HUES48 (cell line): ENCODE measurements around the gene GOT1.
A peak's percentile ranks its signal among the peaks of the same experiment; 100 is the strongest.

Experiments used
- H3K27ac ChIP-seq: one replicate; pipeline ENCODE4 v1.7.0; 2013; ENCODE audit warnings: low read depth, low read length, inconsistent platforms
- H3K27me3 ChIP-seq: 2 replicates; pipeline ENCODE4 v1.6.1; 2013; ENCODE audit warnings: mild to moderate bottlenecking, low read length; ENCODE audit not compliant: control insufficient read depth, insufficient read depth
- H3K36me3 ChIP-seq: 2 replicates; pipeline ENCODE4 v1.6.1; 2013; ENCODE audit warnings: low read length; ENCODE audit not compliant: control insufficient read depth, insufficient read depth
- H3K4me1 ChIP-seq: 2 replicates; pipeline ENCODE4 v1.6.1; 2013; ENCODE audit warnings: mild to moderate bottlenecking, low read length; ENCODE audit not compliant: control insufficient read depth, insufficient read depth
- H3K4me3 ChIP-seq: 2 replicates; pipeline ENCODE4 v1.5.1; 2013; ENCODE audit warnings: mild to moderate bottlenecking, low read depth, low read length
- H3K9ac ChIP-seq: 2 replicates; pipeline ENCODE4 v1.6.1; 2013; ENCODE audit warnings: mild to moderate bottlenecking, low read depth, low read length, moderate library complexity
- H3K9me3 ChIP-seq: 2 replicates; pipeline ENCODE4 v1.6.1; 2013; ENCODE audit warnings: low read length; ENCODE audit not compliant: control insufficient read depth, insufficient read depth

Gene GOT1

GRCh38 chr10:99451981-99452380 is 21.6 kb upstream of the GOT1 start:
- no peak overlapping the region for H3K27ac ChIP-seq
- H3K4me3 ChIP-seq, result no peak overlapping the region
- H3K9me3 ChIP-seq, result no peaks in the 10 kb centered on the region
- no peak overlapping the region for H3K9ac ChIP-seq
- H3K27me3 ChIP-seq, result peaks cover 3% of the 10 kb centered on the region; the same call in 1 of the 2 replicates
- no peaks in the 10 kb centered on the region for H3K36me3 ChIP-seq
- peaks cover 24% of the 10 kb centered on the region for H3K4me1 ChIP-seq

- Histone ChIP-seq H3K9ac (no peak overlapping the region), H3K9me3 (no peaks in the 10 kb centered on the region), H3K27ac (no peak overlapping the region), H3K27me3 (peaks cover 3% of the 10 kb centered on the region; the same call in 1 of the 2 replicates), H3K4me3 (peak overlapping the region; percentile 8; the same call in 1 of the 2 replicates), H3K4me1 (peaks cover 24% of the 10 kb centered on the region), H3K36me3 (no peaks in the 10 kb centered on the region)
These were observed 21.0 kb upstream of the GOT1 start for GRCh38 chr10:99451499-99451788.

- Histone ChIP-seq H3K27ac (peak overlapping the region; percentile 21), H3K9me3 (no peaks in the 10 kb centered on the region), H3K27me3 (peaks cover 3% of the 10 kb centered on the region; the same call in 1 of the 2 replicates), H3K9ac (no peak overlapping the region), H3K4me1 (peaks cover 24% of the 10 kb centered on the region), H3K36me3 (no peaks in the 10 kb centered on the region), H3K4me3 (peak overlapping the region; percentile 8; the same call in 1 of the 2 replicates)
These were observed 20.4 kb upstream of the GOT1 start for GRCh38 chr10:99450624-99451498.

- Histone ChIP-seq H3K4me3 (no peak overlapping the region), H3K4me1 (peaks cover 24% of the 10 kb centered on the region), H3K36me3 (no peaks in the 10 kb centered on the region), H3K27me3 (peaks cover 3% of the 10 kb centered on the region; the same call in 1 of the 2 replicates), H3K9me3 (no peaks in the 10 kb centered on the region), H3K27ac (peak overlapping the region; percentile 21), H3K9ac (no peak overlapping the region)
These were observed 19.7 kb upstream of the GOT1 start for GRCh38 chr10:99450156-99450555.

GRCh38 chr10:99449023-99449422 is 18.6 kb upstream of the GOT1 start:
- H3K27me3 ChIP-seq, result peaks cover 3% of the 10 kb centered on the region; the same call in 1 of the 2 replicates
- no peaks in the 10 kb centered on the region for H3K9me3 ChIP-seq
- no peaks in the 10 kb centered on the region for H3K36me3 ChIP-seq
- H3K4me3 ChIP-seq, result no peak overlapping the region
- H3K9ac ChIP-seq, result no peak overlapping the region
- H3K4me1 ChIP-seq, result peaks cover 29% of the 10 kb centered on the region
- no peak overlapping the region for H3K27ac ChIP-seq

GRCh38 chr10:99444383-99445045 is 14.1 kb upstream of the GOT1 start:
- Histone ChIP-seq H3K27me3 (peaks cover 3% of the 10 kb centered on the region; the same call in 1 of the 2 replicates), H3K36me3 (no peaks in the 10 kb centered on the region), H3K9ac (no peak overlapping the region), H3K27ac (no peak overlapping the region), H3K4me1 (peaks cover 5% of the 10 kb centered on the region; the same call in 1 of the 2 replicates), H3K4me3 (no peak overlapping the region), H3K9me3 (no peaks in the 10 kb centered on the region)

- H3K27ac ChIP-seq, result no peak overlapping the region
- H3K9ac ChIP-seq, result no peak overlapping the region
- H3K4me3 ChIP-seq, result no peak overlapping the region
- H3K36me3 ChIP-seq, result no peaks in the 10 kb centered on the region
- peaks cover 5% of the 10 kb centered on the region; the same call in 1 of the 2 replicates for H3K4me1 ChIP-seq
- H3K9me3 ChIP-seq, result no peaks in the 10 kb centered on the region
- no peaks in the 10 kb centered on the region; the same call in 1 of the 2 replicates for H3K27me3 ChIP-seq
These were observed 13.1 kb upstream of the GOT1 start for GRCh38 chr10:99443500-99443899.

GRCh38 chr10:99442394-99442793 is 12.0 kb upstream of the GOT1 start:
- H3K4me3 ChIP-seq, result no peak overlapping the region
- H3K4me1 ChIP-seq, result peaks cover 5% of the 10 kb centered on the region; the same call in 1 of the 2 replicates
- H3K9me3 ChIP-seq, result no peaks in the 10 kb centered on the region
- no peak overlapping the region for H3K27ac ChIP-seq
- no peaks in the 10 kb centered on the region; the same call in 1 of the 2 replicates for H3K27me3 ChIP-seq
- no peaks in the 10 kb centered on the region for H3K36me3 ChIP-seq
- no peak overlapping the region for H3K9ac ChIP-seq

- no peaks in the 10 kb centered on the region for H3K27me3 ChIP-seq
- no peak overlapping the region for H3K9ac ChIP-seq
- H3K36me3 ChIP-seq, result 0 out of 2 replicates have a peak, but pooled peaks cover 4% of the 10 kb centered on the region
- H3K4me3 ChIP-seq, result no peak overlapping the region
- no peaks in the 10 kb centered on the region for H3K4me1 ChIP-seq
- no peak overlapping the region for H3K27ac ChIP-seq
- H3K9me3 ChIP-seq, result no peaks in the 10 kb centered on the region
These were observed 8.5 kb upstream of the GOT1 start for GRCh38 chr10:99438890-99439289.

GRCh38 chr10:99435986-99436638 is 5.7 kb upstream of the GOT1 start:
- H3K9ac ChIP-seq, result no peak overlapping the region

More at GRCh38 chr10:99435986-99436638, 5.7 kb upstream of the GOT1 start:
- Histone ChIP-seq H3K9me3 (no peaks in the 10 kb centered on the region), H3K4me1 (no peaks in the 10 kb centered on the region), H3K27me3 (no peaks in the 10 kb centered on the region), H3K36me3 (0 out of 2 replicates have a peak, but pooled peaks cover 4% of the 10 kb centered on the region), H3K4me3 (no peak overlapping the region), H3K27ac (no peak overlapping the region)
